GM15510 (cell line): ENCODE data around the gene PTMS.

ENCODE experiments used
- POLR2A ChIP-seq: IDR thresholded peaks from 3 replicates; pipeline ENCODE4 v1.6.1; 2011; ENCODE audit warnings: borderline replicate concordance; ENCODE audit not compliant: insufficient read length; ENCODE audit errors: extremely low read depth

Gene PTMS

DNA sequence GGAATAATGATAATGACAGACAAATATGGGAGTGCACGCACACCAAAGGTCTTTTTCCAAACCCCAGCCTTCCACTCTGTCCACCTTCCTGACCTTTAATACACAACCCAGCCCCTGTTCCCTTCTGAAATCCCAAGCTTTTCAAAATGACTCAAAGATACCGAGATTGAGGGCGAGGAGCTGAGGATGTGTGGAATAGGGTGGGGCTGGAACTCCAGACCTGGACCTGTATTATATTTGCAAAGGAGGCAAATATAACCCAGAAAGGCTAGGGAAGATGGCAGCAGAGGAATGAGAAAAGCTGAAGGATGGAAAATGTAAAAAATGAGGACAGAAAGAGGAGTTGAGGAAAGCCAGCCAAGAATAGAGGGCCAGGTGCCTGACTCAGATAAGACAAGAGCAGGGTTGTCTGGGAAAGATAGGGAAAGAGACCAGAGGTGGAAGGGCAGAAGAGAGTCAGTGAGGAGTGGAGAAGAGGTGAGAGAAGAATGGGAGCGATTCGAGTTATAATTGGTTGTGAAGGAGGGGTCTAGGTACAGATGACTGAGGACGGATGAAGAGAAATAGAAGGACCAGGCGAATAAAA, 1.0 kb upstream of the PTMS start:
- TF ChIP-seq POLR2A, result no peak

- peak; percentile 22 for TF ChIP-seq POLR2A
Measured at GRCh38 chr12:6766651-6767349, 637 bp downstream of the PTMS start.

GRCh38 chr12:6767353-6768319, 1.5 kb downstream of the PTMS start:
- TF ChIP-seq POLR2A, result no peak

DNA sequence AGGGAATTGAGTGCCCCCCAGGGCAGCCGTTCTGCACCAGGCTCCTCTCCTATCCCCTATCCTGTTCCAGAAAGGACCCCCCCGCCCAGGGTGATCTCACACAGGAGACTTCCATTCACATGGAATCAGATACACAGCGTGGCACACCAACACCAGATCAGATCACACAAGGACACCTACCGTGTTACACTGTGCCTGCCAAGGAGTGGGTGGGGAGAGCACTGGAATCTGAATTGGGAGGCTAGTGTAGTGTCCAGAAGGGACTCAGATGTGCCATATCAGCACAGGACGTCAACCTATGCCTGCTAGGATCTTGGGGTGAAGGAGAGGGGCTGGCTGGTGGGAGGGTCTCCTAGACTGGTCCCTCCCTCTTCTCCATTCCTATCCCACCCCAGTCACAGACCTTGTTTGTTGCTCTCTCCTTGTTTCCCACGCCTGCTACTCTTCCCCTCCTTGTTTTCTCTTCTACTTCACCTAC, 2.3 kb downstream of the PTMS start:
- no peak for TF ChIP-seq POLR2A

DNA sequence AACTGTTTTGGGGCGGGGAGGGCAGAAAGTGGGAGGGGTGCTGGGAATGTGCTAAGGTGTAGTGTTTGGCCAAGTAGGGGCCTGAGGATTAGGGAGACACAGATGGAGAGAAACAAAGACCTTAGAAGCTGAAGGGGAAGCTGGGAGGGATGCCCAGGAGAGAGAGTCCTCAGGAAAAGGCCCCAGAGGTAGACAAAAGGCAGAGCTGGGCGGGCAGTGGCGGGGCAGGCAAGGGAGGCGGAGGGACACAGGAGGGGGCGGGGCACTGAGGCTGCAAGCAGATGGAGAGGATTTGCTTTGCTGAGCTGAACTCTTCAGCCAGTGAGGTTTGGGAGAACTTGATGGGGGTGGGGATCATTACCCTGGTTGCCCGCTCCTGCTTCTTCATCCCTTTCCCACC, 2.8 kb downstream of the PTMS start:
- no peak for TF ChIP-seq POLR2A

DNA sequence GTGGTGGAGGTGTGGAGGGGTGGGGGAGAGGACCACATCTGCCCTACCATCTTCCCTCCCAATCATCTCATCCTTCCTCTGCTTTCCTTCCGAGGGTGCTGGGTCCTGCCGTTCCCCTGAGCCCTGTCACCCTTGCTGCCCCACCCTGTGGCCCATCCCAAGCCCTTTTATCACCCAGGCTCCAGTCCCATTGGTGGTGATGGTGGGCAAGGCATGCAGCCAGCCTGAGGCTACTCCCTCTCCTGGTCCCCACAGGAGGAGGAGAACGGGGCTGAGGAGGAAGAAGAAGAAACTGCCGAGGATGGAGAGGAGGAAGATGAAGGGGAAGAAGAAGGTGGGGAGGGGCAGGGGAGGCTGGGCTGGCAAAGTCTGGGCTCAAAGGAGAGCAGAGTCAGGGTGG, 3.5 kb downstream of the PTMS start:
- no peak for TF ChIP-seq POLR2A

GRCh38 chr12:6770094-6770493, 3.9 kb downstream of the PTMS start:
- TF ChIP-seq POLR2A, result no peak

GRCh38 chr12:6770600-6770999, 4.4 kb downstream of the PTMS start:
- no peak for TF ChIP-seq POLR2A

DNA sequence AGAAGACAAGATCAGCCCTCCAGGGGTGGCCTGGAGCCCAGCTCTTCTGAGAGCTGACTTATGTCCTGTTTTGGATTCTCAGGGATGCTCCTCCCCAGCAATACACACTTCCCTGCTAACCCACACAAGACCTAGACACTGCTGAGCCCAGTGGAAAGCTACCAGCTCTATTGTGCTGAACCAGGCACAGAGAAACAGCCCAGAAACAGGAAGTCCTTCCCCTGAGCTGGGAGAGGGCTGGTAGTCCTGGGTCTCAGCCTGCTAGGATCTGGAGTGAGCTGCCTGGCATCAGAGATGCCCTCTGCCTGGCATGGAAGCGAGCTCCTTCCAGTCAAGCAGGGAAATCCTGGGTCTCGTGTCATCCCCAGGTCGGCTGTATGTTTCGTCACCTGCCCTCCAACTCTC, 4.9 kb downstream of the PTMS start:
- TF ChIP-seq POLR2A, result no peak

GRCh38 chr12:6771509-6772330, 5.6 kb downstream of the PTMS start:
- no peak for TF ChIP-seq POLR2A

- TF ChIP-seq POLR2A, result no peak
Measured at GRCh38 chr12:6772331-6772695, 6.2 kb downstream of the PTMS start, which contains the start of gene LAG3. Gene LAG3 (plus strand): TSS chr12:6772520. CDS start chr12:6772853, 333 bp downstream.

DNA sequence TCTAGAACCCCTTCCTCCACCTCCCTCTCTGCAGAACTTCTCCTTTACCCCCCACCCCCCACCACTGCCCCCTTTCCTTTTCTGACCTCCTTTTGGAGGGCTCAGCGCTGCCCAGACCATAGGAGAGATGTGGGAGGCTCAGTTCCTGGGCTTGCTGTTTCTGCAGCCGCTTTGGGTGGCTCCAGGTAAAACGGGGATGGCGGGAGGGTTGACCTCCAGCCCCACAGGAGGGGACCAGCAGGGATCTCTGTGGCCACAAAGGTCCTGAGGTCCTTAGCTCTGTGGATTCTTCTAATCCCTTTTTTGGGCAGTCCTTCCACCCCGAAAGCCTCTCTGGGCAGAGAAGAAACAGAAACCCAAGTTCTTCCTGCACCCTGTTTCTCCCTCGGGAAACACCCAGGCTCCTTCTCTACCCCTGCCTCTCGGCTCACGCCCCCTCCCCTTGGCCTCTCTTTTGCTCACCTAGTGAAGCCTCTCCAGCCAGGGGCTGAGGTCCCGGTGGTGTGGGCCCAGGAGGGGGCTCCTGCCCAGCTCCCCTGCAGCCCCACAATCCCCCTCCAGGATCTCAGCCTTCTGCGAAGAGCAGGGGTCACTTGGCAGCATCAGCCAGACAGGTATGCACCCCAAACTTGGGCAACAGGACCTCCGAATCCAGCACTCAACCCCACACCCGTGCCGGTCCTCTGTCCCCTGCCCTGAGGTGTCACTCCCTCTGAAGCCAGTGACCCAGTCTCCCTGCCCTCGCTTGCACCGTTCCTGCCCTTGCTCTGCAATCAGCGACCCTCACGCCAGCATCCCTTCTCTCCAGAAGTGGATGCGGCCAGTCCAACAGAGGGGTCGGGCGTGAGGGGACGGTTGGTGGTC, 6.8 kb downstream of the PTMS start:
- no peak for TF ChIP-seq POLR2A

DNA sequence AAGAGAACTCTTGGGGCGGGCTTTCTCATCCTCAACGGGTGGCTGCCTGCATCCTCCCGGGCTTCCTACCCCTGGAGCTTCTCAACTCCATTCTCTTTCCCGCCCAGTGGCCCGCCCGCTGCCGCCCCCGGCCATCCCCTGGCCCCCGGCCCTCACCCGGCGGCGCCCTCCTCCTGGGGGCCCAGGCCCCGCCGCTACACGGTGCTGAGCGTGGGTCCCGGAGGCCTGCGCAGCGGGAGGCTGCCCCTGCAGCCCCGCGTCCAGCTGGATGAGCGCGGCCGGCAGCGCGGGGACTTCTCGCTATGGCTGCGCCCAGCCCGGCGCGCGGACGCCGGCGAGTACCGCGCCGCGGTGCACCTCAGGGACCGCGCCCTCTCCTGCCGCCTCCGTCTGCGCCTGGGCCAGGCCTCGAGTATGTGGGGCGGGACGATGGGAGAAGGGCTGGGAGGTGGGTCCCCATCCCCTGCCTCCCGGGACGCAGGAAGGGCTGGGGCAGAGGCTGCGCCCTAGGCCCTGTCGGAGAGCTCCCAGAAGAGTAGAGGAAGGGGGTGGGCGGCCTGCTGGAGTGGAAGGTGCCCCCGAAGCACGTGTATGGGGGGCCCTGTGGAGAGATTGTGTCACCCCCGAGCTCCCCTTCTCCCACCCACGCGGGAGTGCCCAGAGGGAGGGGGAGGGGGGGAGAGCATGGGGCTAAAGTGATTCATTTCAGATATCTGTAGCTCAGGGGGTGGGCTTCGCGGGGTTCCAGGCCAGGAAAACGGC, 7.6 kb downstream of the PTMS start:
- TF ChIP-seq POLR2A, result no peak
